ENCODE results near the gene PVALB.
"Not testable (repeated sequence)": the region's sequence is repeated elsewhere in the genome, so short reads cannot be mapped to it uniquely, and the experiment has no call there.

PVALB gene

GRCh38 chr22:36754881-36755280 is 62.0 kb downstream of the PVALB start:
- not testable (repeated sequence) for DNase-seq

- DNase-seq, result no peak
These were observed 62.9 kb downstream of the PVALB start for GRCh38 chr22:36753916-36754315.

DNA sequence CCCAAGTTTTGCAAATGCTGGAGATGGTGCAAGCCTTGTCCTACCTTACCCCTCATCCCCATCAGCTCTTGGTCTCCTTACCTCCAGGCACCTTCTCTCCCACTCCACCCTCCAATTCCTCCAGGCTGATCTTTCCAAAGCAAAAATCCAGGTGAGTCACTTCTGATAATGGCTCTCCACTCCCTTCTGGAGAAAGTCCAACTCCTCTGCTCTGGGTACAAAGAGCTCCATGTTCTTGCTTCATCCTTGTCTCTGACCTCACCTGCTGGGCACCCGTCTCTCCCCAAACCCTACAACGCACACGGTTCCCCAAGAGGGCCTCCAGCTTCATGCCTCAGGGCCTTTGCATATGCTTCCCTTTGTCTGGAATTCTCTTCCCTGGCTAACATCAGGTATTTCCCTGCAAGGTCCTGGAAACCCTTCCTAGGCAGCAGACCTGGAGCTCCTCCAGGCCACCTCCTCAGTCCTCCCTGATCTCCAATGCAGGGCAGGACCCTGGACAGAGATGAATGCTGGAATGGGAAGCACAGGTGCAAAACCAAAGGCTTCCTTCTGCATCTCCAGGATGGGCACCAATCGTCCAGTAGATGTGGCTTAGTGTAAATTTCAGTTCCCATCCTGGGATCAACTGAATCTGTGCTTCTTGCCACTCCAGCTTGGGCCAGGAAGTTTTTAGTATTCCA is 63.6 kb downstream of the PVALB start:
- DNase-seq, result no peak

All from AML-193 (cell line).